ENCODE measurements around the gene HNRNPR.

DNA sequence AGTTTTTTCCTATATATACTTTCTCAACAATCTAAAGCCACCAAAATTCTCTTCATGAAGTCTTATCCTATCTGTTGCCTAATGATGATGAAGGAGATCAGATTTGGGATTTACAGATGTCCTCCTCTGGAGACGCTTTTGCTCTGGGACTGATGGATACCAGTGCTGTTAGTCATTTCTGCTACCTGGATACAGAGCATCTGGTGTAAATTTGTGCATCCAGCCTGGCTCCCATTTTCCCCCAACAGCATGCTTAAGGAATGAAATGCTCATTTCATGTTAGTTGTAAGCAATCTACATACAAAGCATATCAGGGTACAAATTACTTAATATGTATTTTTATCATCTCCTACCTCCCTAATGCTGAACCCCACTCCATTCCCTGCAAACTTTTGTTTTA lies 57.7 kb downstream of the HNRNPR start:
- TF ChIP-seq, protein P1, sequence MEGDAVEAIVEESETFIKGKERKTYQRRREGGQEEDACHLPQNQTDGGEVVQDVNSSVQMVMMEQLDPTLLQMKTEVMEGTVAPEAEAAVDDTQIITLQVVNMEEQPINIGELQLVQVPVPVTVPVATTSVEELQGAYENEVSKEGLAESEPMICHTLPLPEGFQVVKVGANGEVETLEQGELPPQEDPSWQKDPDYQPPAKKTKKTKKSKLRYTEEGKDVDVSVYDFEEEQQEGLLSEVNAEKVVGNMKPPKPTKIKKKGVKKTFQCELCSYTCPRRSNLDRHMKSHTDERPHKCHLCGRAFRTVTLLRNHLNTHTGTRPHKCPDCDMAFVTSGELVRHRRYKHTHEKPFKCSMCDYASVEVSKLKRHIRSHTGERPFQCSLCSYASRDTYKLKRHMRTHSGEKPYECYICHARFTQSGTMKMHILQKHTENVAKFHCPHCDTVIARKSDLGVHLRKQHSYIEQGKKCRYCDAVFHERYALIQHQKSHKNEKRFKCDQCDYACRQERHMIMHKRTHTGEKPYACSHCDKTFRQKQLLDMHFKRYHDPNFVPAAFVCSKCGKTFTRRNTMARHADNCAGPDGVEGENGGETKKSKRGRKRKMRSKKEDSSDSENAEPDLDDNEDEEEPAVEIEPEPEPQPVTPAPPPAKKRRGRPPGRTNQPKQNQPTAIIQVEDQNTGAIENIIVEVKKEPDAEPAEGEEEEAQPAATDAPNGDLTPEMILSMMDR (IDR thresholded peaks at IDR 0.05): no peak
- no peak for TF ChIP-seq EZH2 (IDR thresholded peaks at IDR 0.05; ENCODE audit: borderline replicate concordance, insufficient read depth, low read depth, low read length, poor library complexity, severe bottlenecking)

All from B cell (primary cell).